CD8-positive, alpha-beta memory T cell (primary cell): Measurements from ENCODE around the gene SPDYA. TPM values are rescaled to one million over a fixed set of nuclear protein-coding genes. Genes with fewer than 3 reads are reported as not detected.

Experiments used
- CTCF ChIA-PET: fragments of 350-600 bp; sonication (Branson Sonifier 250); formaldehyde crosslinking; loops from one replicate; lab custom pipeline; 2021; ENCODE audit warnings: antibody characterized with exemption; lab: Charles Lee
- POLR2A ChIA-PET: fragments of 350-600 bp; sonication (Branson Sonifier 250); formaldehyde crosslinking; loops from one replicate; lab custom pipeline; 2021; ENCODE audit warnings: antibody characterized with exemption; lab: Charles Lee
- DNase-seq, 5 donors: peaks; one replicate each; pipeline versions ENCODE4 v3.0.0 to v3.0.0-alpha.2; 2020 to 2022; ENCODE audit warnings: mixed read lengths in 1 of 5
- H3K27ac ChIP-seq: one replicate; pipeline ENCODE4 v1.7.0; 2013; ENCODE audit warnings: low read depth, mild to moderate bottlenecking, low read length, moderate library complexity
- H3K27me3 ChIP-seq: 2 replicates; pipeline ENCODE4 v1.7.0; 2013; ENCODE audit warnings: low read length, mild to moderate bottlenecking; ENCODE audit not compliant: insufficient read depth, poor library complexity, severe bottlenecking
- H3K36me3 ChIP-seq: 2 replicates; pipeline ENCODE4 v1.7.0; 2013; ENCODE audit warnings: mild to moderate bottlenecking, low read length, moderate library complexity; ENCODE audit not compliant: insufficient read depth
- H3K4me1 ChIP-seq: 2 replicates; pipeline ENCODE4 v1.7.0; 2013; ENCODE audit warnings: mild to moderate bottlenecking, low read length, moderate library complexity; ENCODE audit not compliant: insufficient read depth
- H3K4me3 ChIP-seq: 2 replicates; pipeline ENCODE4 v1.7.0; 2013; ENCODE audit warnings: mild to moderate bottlenecking, low read length
- H3K9me3 ChIP-seq: 2 replicates; pipeline ENCODE4 v1.7.0; 2013; ENCODE audit warnings: mild to moderate bottlenecking, low read length
- H3K27ac Mint-ChIP-seq, 8 donors: one replicate each; pipeline ENCODE4 v1.8.0; 2020 to 2021; ENCODE audit warnings: mixed read lengths in 8 of 8, mild to moderate bottlenecking in 6 of 8, inconsistent platforms in 3 of 8, moderate library complexity in 3 of 8
- H3K27me3 Mint-ChIP-seq, 2 donors: one replicate each; pipeline ENCODE4 v1.8.0; 2020 to 2021; ENCODE audit warnings: mixed read lengths in 2 of 2, mild to moderate bottlenecking in 1 of 2, moderate library complexity in 1 of 2
- H3K36me3 Mint-ChIP-seq, 3 donors: one replicate each; pipeline ENCODE4 v1.8.0; 2020 to 2021; ENCODE audit warnings: mixed read lengths in 3 of 3, inconsistent platforms in 1 of 3, mild to moderate bottlenecking in 1 of 3
- H3K4me1 Mint-ChIP-seq, 3 donors: one replicate each; pipeline ENCODE4 v1.8.0; 2020 to 2021; ENCODE audit warnings: mixed read lengths in 3 of 3, inconsistent platforms in 1 of 3, mild to moderate bottlenecking in 1 of 3
- H3K4me3 Mint-ChIP-seq, 7 donors: one replicate each; pipeline ENCODE4 v1.8.0; 2020 to 2021; ENCODE audit warnings: mixed read lengths in 7 of 7, mild to moderate bottlenecking in 6 of 7, moderate library complexity in 4 of 7, inconsistent platforms in 2 of 7
- H3K9me3 Mint-ChIP-seq, 5 donors: one replicate each; pipeline ENCODE4 v1.8.0; 2020 to 2022; ENCODE audit warnings: mixed read lengths in 5 of 5, mild to moderate bottlenecking in 3 of 5, moderate library complexity in 2 of 5, inconsistent platforms in 1 of 5
- polyA plus RNA-seq: library from polyadenylated mRNA; unstranded; fragments of 300-500 nt; fragmentation: Illumina TruSeq; gene quantifications from one replicate; pipeline ENCODE4 v1.2.3, GENCODE V29; 2021
- total RNA-seq, 2 experiments: library from RNA; stranded (reverse); gene quantifications; one replicate each; pipeline ENCODE4 v1.2.3, GENCODE V29; 2021

Gene SPDYA
- total and polyA plus RNA-seq, 3 experiments from 2014 or later = 0.61 to 0.84 (median 0.83) TPM

DNA sequence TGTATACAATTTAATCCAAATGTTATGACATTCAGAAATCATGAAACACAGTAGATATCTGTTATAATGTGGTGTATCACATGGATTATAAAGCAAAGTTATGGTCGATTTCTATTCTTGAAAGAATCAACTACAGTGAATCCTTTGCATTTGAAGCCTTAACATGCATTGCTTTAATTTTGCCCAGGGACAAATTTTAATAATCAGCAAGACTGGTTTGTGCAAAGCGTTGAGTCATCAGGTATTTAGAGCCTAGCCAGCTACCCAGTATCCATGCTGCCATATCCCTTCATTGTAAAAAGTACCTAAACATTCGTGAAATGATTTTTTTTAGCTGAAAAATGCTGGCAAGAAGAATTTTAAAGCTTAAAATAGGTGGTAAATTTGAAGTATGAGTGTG, 8.9 kb upstream of the SPDYA start:
- H3K36me3 Mint-ChIP-seq = peaks cover 8 to 70% (median 17%) of the 10 kb centered on the region in 3 donors

DNA sequence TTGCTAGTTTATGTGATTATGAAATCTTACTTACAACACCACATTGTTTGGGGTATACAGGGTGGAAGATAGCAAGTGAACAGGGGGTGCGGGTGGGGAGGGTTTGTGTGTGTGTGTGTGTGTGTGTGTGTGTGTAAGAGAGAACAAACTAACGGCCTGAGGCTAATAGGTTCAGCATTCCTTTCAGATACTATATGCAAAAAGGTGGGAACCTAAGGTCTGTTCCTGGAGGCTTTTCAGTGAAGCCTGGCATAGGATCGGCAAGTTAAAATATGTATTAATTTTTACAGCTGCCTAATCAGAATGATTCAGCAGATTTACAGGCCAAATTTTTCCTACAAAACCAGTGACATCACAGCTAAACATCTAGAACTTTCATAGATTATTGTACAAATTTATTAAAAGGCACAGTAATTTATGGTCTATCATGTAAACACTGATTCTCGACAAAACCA, 7.6 kb upstream of the SPDYA start:
- peak overlapping the region in 1 of 7 donors; percentile 9 for H3K4me3 Mint-ChIP-seq
- peak overlapping the region in 1 of 8 donors; percentile 70 for H3K27ac Mint-ChIP-seq
- Histone ChIP-seq H3K27me3 (no peaks in the 10 kb centered on the region), H3K9me3 (no peaks in the 10 kb centered on the region), H3K4me3 (no peak overlapping the region), H3K27ac (no peak overlapping the region), H3K36me3 (peaks cover 16% of the 10 kb centered on the region), H3K4me1 (no peaks in the 10 kb centered on the region)
- H3K4me1 Mint-ChIP-seq = peaks cover 3 to 9% (median 4%) of the 10 kb centered on the region in 3 donors
- ChIA-PET CTCF (interaction anchor here (0.9 kb wide), 1 partner anchor 23 kb away, joined by 3 read pairs; no protein-coding TSS in a partner anchor), POLR2A (no interaction called here)
- H3K9me3 Mint-ChIP-seq = no peaks in the 10 kb centered on the region
- H3K27me3 Mint-ChIP-seq = no peaks in the 10 kb centered on the region
- no peak for DNase-seq
- H3K36me3 Mint-ChIP-seq = peaks cover 0 to 58% (median 9%) of the 10 kb centered on the region in 3 donors

More for the DNA sequence above, 8.9 kb upstream of the SPDYA start:
- H3K4me3 ChIP-seq = no peak overlapping the region
- H3K27ac Mint-ChIP-seq = no peak overlapping the region
- DNase-seq = no peak
- H3K9me3 ChIP-seq = no peaks in the 10 kb centered on the region
- peaks cover 12 to 19% (median 14%) of the 10 kb centered on the region in 3 donors for H3K4me1 Mint-ChIP-seq
- H3K27me3 Mint-ChIP-seq = no peaks in the 10 kb centered on the region
- POLR2A ChIA-PET = no interaction called here
- H3K9me3 Mint-ChIP-seq = peaks cover 0 to 5% (median 0%) of the 10 kb centered on the region in 5 donors
- no peaks in the 10 kb centered on the region for H3K27me3 ChIP-seq
- H3K4me3 Mint-ChIP-seq = no peak overlapping the region
- CTCF ChIA-PET = no interaction called here
- H3K4me1 ChIP-seq = no peaks in the 10 kb centered on the region
- H3K36me3 ChIP-seq = peaks cover 16% of the 10 kb centered on the region
- H3K27ac ChIP-seq = no peak overlapping the region

DNA sequence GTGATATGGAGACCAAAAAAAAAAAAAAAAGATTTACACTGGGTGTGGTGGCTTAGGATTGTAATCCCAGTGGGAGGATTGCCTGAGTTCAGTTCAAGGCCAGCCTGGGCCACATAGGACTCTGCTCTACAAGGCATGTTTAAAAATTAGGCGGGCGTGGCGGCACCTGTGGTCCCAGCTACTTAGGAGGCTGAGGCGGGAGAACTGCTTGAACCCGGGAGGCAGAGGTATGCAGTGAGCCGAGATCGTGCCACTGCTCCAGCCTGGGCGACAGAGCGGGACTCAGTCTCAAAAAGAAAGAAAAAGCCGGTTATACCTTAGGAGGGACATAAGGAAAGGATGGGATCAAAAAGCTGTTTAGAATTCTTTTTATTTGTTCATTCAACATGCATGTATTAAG, 707 bp upstream of the SPDYA start:
- H3K36me3 ChIP-seq = no peaks in the 10 kb centered on the region
- POLR2A ChIA-PET = interaction anchor here (1.2 kb wide), 1 partner anchor 21 kb away, joined by 3 read pairs; no protein-coding TSS in a partner anchor
- H3K4me1 ChIP-seq = peaks cover 13% of the 10 kb centered on the region
- peak overlapping the region; percentile 81 to 95 (median 86) for H3K4me3 Mint-ChIP-seq
- H3K4me1 Mint-ChIP-seq = peaks cover 14 to 25% (median 24%) of the 10 kb centered on the region in 3 donors
- H3K27ac ChIP-seq = peak overlapping the region; percentile 38
- H3K27me3 ChIP-seq = no peaks in the 10 kb centered on the region
- DNase-seq = no peak
- H3K9me3 Mint-ChIP-seq = no peaks in the 10 kb centered on the region
- H3K36me3 Mint-ChIP-seq = peaks cover 0 to 10% (median 3%) of the 10 kb centered on the region in 3 donors
- H3K4me3 ChIP-seq = peak overlapping the region; percentile 61
- H3K27me3 Mint-ChIP-seq = no peaks in the 10 kb centered on the region
- peak overlapping the region; percentile 58 to 89 (median 76) for H3K27ac Mint-ChIP-seq
- CTCF ChIA-PET = interaction anchor here (0.8 to 1.2 kb wide), 2 partner anchors 216 to 243 kb away, joined by 4 to 5 read pairs; no protein-coding TSS in a partner anchor
- no peaks in the 10 kb centered on the region for H3K9me3 ChIP-seq

- Mint-ChIP-seq H3K4me1 (peaks cover 3 to 7% (median 6%) of the 10 kb centered on the region in 3 donors), H3K27me3 (no peaks in the 10 kb centered on the region), H3K9me3 (no peaks in the 10 kb centered on the region), H3K4me3 (no peak overlapping the region), H3K36me3 (peaks cover 0 to 3% (median 0%) of the 10 kb centered on the region in 3 donors), H3K27ac (peak overlapping the region in 1 of 8 donors; percentile 9)
- Histone ChIP-seq H3K9me3 (no peaks in the 10 kb centered on the region), H3K4me1 (peaks cover 5% of the 10 kb centered on the region), H3K27me3 (no peaks in the 10 kb centered on the region), H3K27ac (no peak overlapping the region), H3K36me3 (no peaks in the 10 kb centered on the region), H3K4me3 (no peak overlapping the region)
- ChIA-PET CTCF (no interaction called here), POLR2A (no interaction called here)
- no peak for DNase-seq
Observed at GRCh38 chr2:28818053-28818452, 7.4 kb downstream of the SPDYA start.

DNA sequence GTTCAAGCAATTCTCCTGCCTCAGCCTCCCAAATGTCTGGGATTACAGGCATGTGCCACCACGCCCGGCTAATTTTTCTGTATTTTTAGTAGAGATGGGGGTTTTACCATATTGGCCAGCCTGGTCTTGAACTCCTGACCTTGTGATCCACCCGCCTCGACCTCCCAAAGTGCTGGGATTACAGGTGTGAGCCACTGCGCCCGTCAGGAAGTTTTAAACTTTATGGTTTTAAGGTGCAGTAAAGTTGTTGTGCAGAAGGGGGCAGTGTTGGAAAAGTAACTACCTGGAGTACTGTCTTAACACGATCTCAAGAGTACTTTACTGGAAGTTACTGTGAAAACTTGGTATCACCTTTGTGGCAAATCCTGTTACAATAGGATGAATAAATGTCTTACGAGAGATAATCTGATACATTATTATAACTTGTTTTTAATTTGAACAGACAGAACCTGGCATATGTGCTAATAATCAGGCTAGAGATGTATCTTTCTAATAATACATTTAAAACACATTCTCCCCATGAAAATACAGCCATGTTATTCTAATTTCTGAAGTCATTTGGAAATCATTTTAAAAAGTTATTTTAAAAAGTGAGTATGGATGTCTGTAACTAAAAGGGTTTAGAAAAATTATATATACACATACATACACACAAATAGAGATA, 10.8 kb downstream of the SPDYA start:
- POLR2A ChIA-PET = no interaction called here
- CTCF ChIA-PET = interaction anchor here (0.7 to 1.8 kb wide), 8 partner anchors 10 to 274 kb away, joined by 3 to 7 read pairs (median 3); partner anchors contain the start of gene TRMT61B
- no peak overlapping the region for H3K27ac ChIP-seq

GRCh38 chr2:28822036-28822435, 11.4 kb downstream of the SPDYA start:
- POLR2A ChIA-PET = no interaction called here
- Histone ChIP-seq H3K4me3 (no peak overlapping the region), H3K4me1 (peaks cover 5% of the 10 kb centered on the region), H3K36me3 (no peaks in the 10 kb centered on the region), H3K9me3 (no peaks in the 10 kb centered on the region), H3K27ac (no peak overlapping the region), H3K27me3 (no peaks in the 10 kb centered on the region)
- no peak overlapping the region for H3K27ac Mint-ChIP-seq
- H3K4me1 Mint-ChIP-seq = peaks cover 3 to 7% (median 6%) of the 10 kb centered on the region in 3 donors
- H3K27me3 Mint-ChIP-seq = peaks cover 0 to 5% of the 10 kb centered on the region in 2 donors
- DNase-seq = no peak
- H3K4me3 Mint-ChIP-seq = no peak overlapping the region
- CTCF ChIA-PET = interaction anchor here (1.0 to 1.1 kb wide), 2 partner anchors 46 to 98 kb away, joined by 3 to 4 read pairs; no protein-coding TSS in a partner anchor
- no peaks in the 10 kb centered on the region for H3K9me3 Mint-ChIP-seq
- no peaks in the 10 kb centered on the region for H3K36me3 Mint-ChIP-seq

More for the DNA sequence above, 10.8 kb downstream of the SPDYA start:
- no peaks in the 10 kb centered on the region for H3K9me3 Mint-ChIP-seq
- peaks cover 3 to 7% (median 6%) of the 10 kb centered on the region in 3 donors for H3K4me1 Mint-ChIP-seq
- H3K27me3 Mint-ChIP-seq = peaks cover 0 to 5% of the 10 kb centered on the region in 2 donors
- H3K4me3 ChIP-seq = no peak overlapping the region
- no peaks in the 10 kb centered on the region for H3K27me3 ChIP-seq
- H3K4me1 ChIP-seq = peaks cover 5% of the 10 kb centered on the region
- H3K4me3 Mint-ChIP-seq = no peak overlapping the region
- no peaks in the 10 kb centered on the region for H3K36me3 ChIP-seq
- H3K9me3 ChIP-seq = no peaks in the 10 kb centered on the region
- no peak overlapping the region for H3K27ac Mint-ChIP-seq
- peaks cover 0 to 3% (median 0%) of the 10 kb centered on the region in 3 donors for H3K36me3 Mint-ChIP-seq
- peak; percentile 24 to 64 (median 50) for DNase-seq

- ChIA-PET POLR2A (no interaction called here), CTCF (no interaction called here)
Observed at GRCh38 chr2:28824207-28824606, 13.6 kb downstream of the SPDYA start.

DNA sequence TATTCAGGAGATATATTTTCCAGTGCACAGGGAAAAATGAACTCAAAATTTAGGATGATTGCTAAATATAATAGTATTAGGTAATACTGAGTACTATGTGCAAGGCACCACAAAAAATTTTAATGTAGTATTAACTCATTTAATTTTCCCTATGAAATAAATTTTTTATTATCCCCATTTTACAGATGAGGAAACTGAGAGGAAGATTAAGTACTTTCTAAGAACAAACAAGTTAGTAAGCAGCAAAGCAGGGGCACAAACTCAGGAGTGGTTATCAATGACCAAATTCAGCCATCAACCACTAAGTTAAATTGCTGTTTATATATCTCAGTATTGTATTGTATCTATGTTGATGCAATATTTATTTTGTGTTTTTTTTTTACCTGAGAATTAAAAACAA, 14.2 kb downstream of the SPDYA start:
- Histone ChIP-seq H3K27me3 (no peaks in the 10 kb centered on the region), H3K36me3 (no peaks in the 10 kb centered on the region), H3K27ac (no peak overlapping the region), H3K4me3 (no peak overlapping the region), H3K4me1 (peaks cover 5% of the 10 kb centered on the region), H3K9me3 (no peaks in the 10 kb centered on the region)
- no peak overlapping the region for H3K4me3 Mint-ChIP-seq
- CTCF ChIA-PET = no interaction called here
- no peak overlapping the region for H3K27ac Mint-ChIP-seq
- H3K36me3 Mint-ChIP-seq = no peaks in the 10 kb centered on the region
- H3K9me3 Mint-ChIP-seq = no peaks in the 10 kb centered on the region
- H3K27me3 Mint-ChIP-seq = peaks cover 0 to 5% of the 10 kb centered on the region in 2 donors
- DNase-seq = no peak
- H3K4me1 Mint-ChIP-seq = peaks cover 3 to 7% (median 6%) of the 10 kb centered on the region in 3 donors
- POLR2A ChIA-PET = no interaction called here

More at GRCh38 chr2:28824207-28824606, 13.6 kb downstream of the SPDYA start:
- Histone ChIP-seq H3K4me3 (no peak overlapping the region), H3K4me1 (peaks cover 5% of the 10 kb centered on the region), H3K36me3 (no peaks in the 10 kb centered on the region), H3K27me3 (no peaks in the 10 kb centered on the region), H3K9me3 (no peaks in the 10 kb centered on the region), H3K27ac (no peak overlapping the region)
- Mint-ChIP-seq H3K27me3 (peaks cover 0 to 5% of the 10 kb centered on the region in 2 donors), H3K9me3 (no peaks in the 10 kb centered on the region), H3K27ac (no peak overlapping the region), H3K4me1 (peaks cover 3 to 7% (median 6%) of the 10 kb centered on the region in 3 donors), H3K36me3 (no peaks in the 10 kb centered on the region), H3K4me3 (no peak overlapping the region)
- DNase-seq = no peak
